Smooth muscle cell (in vitro differentiated cells): ENCODE measurements around the gene AGBL1. TPM values are rescaled to one million over a fixed set of nuclear protein-coding genes. Genes with fewer than 3 reads are reported as not detected.

Experiments
- DNase-seq: peaks from one replicate; lab custom pipeline; 2025; ENCODE audit not compliant: unreplicated experiment; lab: John Stamatoyannopoulos, UW
- H2AFZ ChIP-seq: fragments of 200-600 bp; sonication (generic); 2 replicates; pipeline ENCODE4 v1.6.0; 2016; ENCODE audit warnings: antibody characterized with exemption, low read depth, mild to moderate bottlenecking
- H3F3A ChIP-seq: fragments of 200-600 bp; sonication (generic); 2 replicates; pipeline ENCODE4 v1.6.0; 2017; ENCODE audit warnings: antibody characterized with exemption, low read depth
- H3K27ac ChIP-seq: fragments of 200-600 bp; sonication (generic); 2 replicates; pipeline ENCODE4 v1.5.1; 2016; ENCODE audit warnings: low read depth, mild to moderate bottlenecking
- H3K27me3 ChIP-seq: fragments of 200-600 bp; sonication (generic); 2 replicates; pipeline ENCODE4 v1.6.1; 2016; ENCODE audit warnings: low read depth, mild to moderate bottlenecking
- H3K36me3 ChIP-seq: fragments of 200-600 bp; sonication (generic); 2 replicates; pipeline ENCODE4 v1.5.1; 2016; ENCODE audit warnings: low read depth
- H3K4me1 ChIP-seq: fragments of 200-600 bp; sonication (generic); 2 replicates; pipeline ENCODE4 v1.5.1; 2016; ENCODE audit warnings: low read depth
- H3K4me2 ChIP-seq: fragments of 200-600 bp; sonication (generic); 2 replicates; pipeline ENCODE4 v1.6.0; 2016; ENCODE audit warnings: mild to moderate bottlenecking
- H3K4me3 ChIP-seq: fragments of 200-600 bp; sonication (generic); 2 replicates; pipeline ENCODE4 v1.5.1; 2016; ENCODE audit warnings: mild to moderate bottlenecking
- H3K79me2 ChIP-seq: fragments of 200-600 bp; sonication (generic); 2 replicates; pipeline ENCODE4 v1.6.0; 2016; ENCODE audit warnings: low read depth, mild to moderate bottlenecking
- H3K9ac ChIP-seq: fragments of 200-600 bp; sonication (generic); 2 replicates; pipeline ENCODE4 v1.6.0; 2016; ENCODE audit warnings: low read depth
- H3K9me3 ChIP-seq: fragments of 200-600 bp; sonication (generic); replicated peaks from 2 replicates; pipeline ENCODE4 v1.5.1; 2016; ENCODE audit warnings: low read depth
- H4K20me1 ChIP-seq: fragments of 200-600 bp; sonication (generic); 2 replicates; pipeline ENCODE4 v1.6.0; 2016; ENCODE audit warnings: low read depth
- CTCF ChIP-seq: fragments of 200-600 bp; sonication (generic); IDR thresholded peaks from 2 replicates; pipeline ENCODE4 v1.5.1; 2017; ENCODE audit warnings: borderline replicate concordance, mild to moderate bottlenecking, antibody characterized with exemption; ENCODE audit not compliant: insufficient read depth, poor library complexity, severe bottlenecking
- WGBS: methylation state at CpG from one replicate; pipeline ENCODE4 v1.1.7; 2016; ENCODE audit warnings: low lambda C conversion rate; 5-methylcytosine and 5-hydroxymethylcytosine counted together
- polyA plus RNA-seq: library from polyadenylated mRNA; unstranded; fragments of >200 nt; fragmentation: Nextera tagmentation; extraction: Ambion mirVana; gene quantifications from 2 replicates; pipeline ENCODE4 v1.2.1, GENCODE V29; 2016
- total RNA-seq: library from RNA; depleted of rRNA; stranded (reverse); fragments of >200 nt; gene quantifications from 2 replicates; pipeline ENCODE4 v1.2.3, GENCODE V29; 2014

Gene AGBL1
- total and polyA plus RNA-seq, 2 experiments from 2014 or later = not detected

DNA sequence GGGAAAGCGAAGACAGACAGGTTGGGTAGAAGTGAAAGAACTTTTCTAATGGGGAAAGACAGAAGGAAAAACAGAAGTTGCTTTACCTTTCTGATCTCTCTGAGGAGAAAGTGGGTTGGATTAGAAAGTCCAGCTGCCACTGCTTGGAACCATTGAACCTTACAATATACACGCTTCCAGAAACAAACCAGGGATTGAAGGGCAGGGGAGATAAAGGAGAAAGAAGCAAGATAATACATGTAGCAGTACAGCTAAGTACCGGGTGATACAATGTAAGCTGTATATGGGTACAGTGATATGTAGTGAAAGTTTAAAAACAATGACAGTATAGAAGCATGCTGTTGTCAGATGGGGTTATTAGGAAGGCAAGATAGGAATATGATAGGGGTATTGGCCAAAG is 684.4 kb downstream of the AGBL1 start:
- no peaks in the 10 kb centered on the region for H3K36me3 ChIP-seq
- H3K4me1 ChIP-seq = no peaks in the 10 kb centered on the region
- TF ChIP-seq CTCF = no peak
- no peak for DNase-seq
- H3F3A ChIP-seq = no peaks in the 10 kb centered on the region
- H3K4me3 ChIP-seq = no peak overlapping the region
- H3K79me2 ChIP-seq = no peaks in the 10 kb centered on the region
- no peak overlapping the region for H3K4me2 ChIP-seq
- H3K27me3 ChIP-seq = no peaks in the 10 kb centered on the region
- H3K27ac ChIP-seq = no peak overlapping the region
- WGBS = 79% methylated on average over 3 of the region's 3 CpGs
- no peak overlapping the region for H3K9ac ChIP-seq
- no peaks in the 10 kb centered on the region for H4K20me1 ChIP-seq
- H3K9me3 ChIP-seq = no peaks in the 10 kb centered on the region
- no peak overlapping the region for H2AFZ ChIP-seq

GRCh38 chr15:86765281-86765680 is 685.6 kb downstream of the AGBL1 start:
- H3K79me2 ChIP-seq = no peaks in the 10 kb centered on the region
- H3K4me3 ChIP-seq = no peak overlapping the region
- H3F3A ChIP-seq = no peaks in the 10 kb centered on the region
- no peaks in the 10 kb centered on the region for H3K36me3 ChIP-seq
- TF ChIP-seq CTCF = no peak
- H3K9ac ChIP-seq = no peak overlapping the region
- no peak overlapping the region for H3K27ac ChIP-seq
- DNase-seq = no peak
- H3K4me1 ChIP-seq = no peaks in the 10 kb centered on the region
- no peak overlapping the region for H3K4me2 ChIP-seq
- H2AFZ ChIP-seq = no peak overlapping the region
- H3K9me3 ChIP-seq = no peaks in the 10 kb centered on the region
- no peaks in the 10 kb centered on the region for H3K27me3 ChIP-seq
- H4K20me1 ChIP-seq = no peaks in the 10 kb centered on the region
- WGBS = 85% methylated on average over 5 of the region's 5 CpGs

GRCh38 chr15:86772369-86773059 is 692.8 kb downstream of the AGBL1 start:
- H3K27ac ChIP-seq = no peak overlapping the region
- 36% methylated on average over 3 of the region's 3 CpGs for WGBS
- no peak for DNase-seq

More at GRCh38 chr15:86772369-86773059, 692.8 kb downstream of the AGBL1 start:
- Histone ChIP-seq H3F3A (no peaks in the 10 kb centered on the region), H4K20me1 (no peaks in the 10 kb centered on the region), H3K4me3 (no peak overlapping the region), H3K79me2 (no peaks in the 10 kb centered on the region), H3K27me3 (no peaks in the 10 kb centered on the region), H3K36me3 (no peaks in the 10 kb centered on the region), H3K4me2 (no peak overlapping the region), H2AFZ (no peak overlapping the region), H3K9me3 (no peaks in the 10 kb centered on the region), H3K9ac (no peak overlapping the region), H3K4me1 (no peaks in the 10 kb centered on the region)
- TF ChIP-seq CTCF = no peak
